PC-9 (cell line): ENCODE data around the gene DIP2C.

Experiments
- CTCF ChIP-seq: fragments of 200-600 bp; sonication (generic); conservative IDR thresholded peaks from 2 replicates; pipeline ENCODE4 v1.6.1; 2017; ENCODE audit warnings: mixed run types, antibody characterized with exemption, mild to moderate bottlenecking, moderate library complexity
- EZH2 ChIP-seq: fragments of 200-600 bp; sonication (generic); IDR thresholded peaks from 2 replicates; pipeline ENCODE4 v1.8.0; 2017; ENCODE audit warnings: antibody characterized with exemption, low read depth

- no peak for TF ChIP-seq CTCF
- no peak for TF ChIP-seq EZH2
Observed at GRCh38 chr10:442209-442608, 247.3 kb downstream of the DIP2C start.
